ENCODE measurements around the gene MED31. TPM values are rescaled to one million over a fixed set of nuclear protein-coding genes. Genes with fewer than 3 reads are reported as not detected.
"Not testable (repeated sequence)": the region's sequence is repeated elsewhere in the genome, so short reads cannot be mapped to it uniquely, and the experiment has no call there.

The MED31 gene
- total RNA-seq, 1 donor from 2014 or later = not detected

GRCh38 chr17:6695565-6695964 is 44.2 kb upstream of the MED31 start:
- Histone ChIP-seq H3K36me3 (no peaks in the 10 kb centered on the region), H3K9me3 (no peaks in the 10 kb centered on the region), H3K27me3 (no peaks in the 10 kb centered on the region), H3K4me1 (no peaks in the 10 kb centered on the region), H3K4me3 (no peak overlapping the region), H3K27ac (no peak overlapping the region)
- no peak for DNase-seq (ENCODE audit: low spot score in 2 of 2)
- TF ChIP-seq CTCF (IDR thresholded peaks at IDR 0.05) = no peak
- intact Hi-C loops (cut with DNase I) = no loop called here

- H3K27ac ChIP-seq = no peak overlapping the region
- intact Hi-C loops (cut with DNase I) = no loop called here
- no peak for TF ChIP-seq CTCF (IDR thresholded peaks at IDR 0.05)
- no peaks in the 10 kb centered on the region for H3K9me3 ChIP-seq
- H3K27me3 ChIP-seq = no peaks in the 10 kb centered on the region
- no peak for DNase-seq (ENCODE audit: low spot score in 2 of 2)
- no peaks in the 10 kb centered on the region for H3K4me1 ChIP-seq
- no peaks in the 10 kb centered on the region for H3K36me3 ChIP-seq
- H3K4me3 ChIP-seq = no peak overlapping the region
Measured at GRCh38 chr17:6695051-6695450, 43.6 kb upstream of the MED31 start.

GRCh38 chr17:6691958-6692357 is 40.6 kb upstream of the MED31 start:
- H3K4me3 ChIP-seq; H3K36me3 ChIP-seq; H3K27me3 ChIP-seq; H3K27ac ChIP-seq; DNase-seq (ENCODE audit: low spot score in 2 of 2); intact Hi-C loops (cut with DNase I); H3K9me3 ChIP-seq; H3K4me1 ChIP-seq: not testable (repeated sequence)

GRCh38 chr17:6691546-6691945 is 40.1 kb upstream of the MED31 start:
- H3K4me3 ChIP-seq = no peak overlapping the region

GRCh38 chr17:6690641-6691040 is 39.2 kb upstream of the MED31 start:
- Histone ChIP-seq H3K4me3 (no peak overlapping the region), H3K4me1 (no peaks in the 10 kb centered on the region), H3K36me3 (no peaks in the 10 kb centered on the region), H3K27ac (no peak overlapping the region), H3K27me3 (no peaks in the 10 kb centered on the region), H3K9me3 (no peaks in the 10 kb centered on the region)
- DNase-seq (ENCODE audit: low spot score in 2 of 2) = no peak
- TF ChIP-seq CTCF (IDR thresholded peaks at IDR 0.05) = no peak
- intact Hi-C loops (cut with DNase I) = no loop called here

More at GRCh38 chr17:6691546-6691945, 40.1 kb upstream of the MED31 start:
- intact Hi-C loops (cut with DNase I) = no loop called here
- Histone ChIP-seq H3K4me1 (no peaks in the 10 kb centered on the region), H3K36me3 (no peaks in the 10 kb centered on the region), H3K27ac (no peak overlapping the region), H3K27me3 (no peaks in the 10 kb centered on the region), H3K9me3 (no peaks in the 10 kb centered on the region)
- no peak for DNase-seq (ENCODE audit: low spot score in 2 of 2)
- TF ChIP-seq CTCF (IDR thresholded peaks at IDR 0.05) = no peak

GRCh38 chr17:6688944-6689343 is 37.5 kb upstream of the MED31 start:
- Histone ChIP-seq H3K27ac (no peak overlapping the region), H3K9me3 (no peaks in the 10 kb centered on the region), H3K4me3 (no peak overlapping the region), H3K36me3 (no peaks in the 10 kb centered on the region), H3K27me3 (no peaks in the 10 kb centered on the region), H3K4me1 (no peaks in the 10 kb centered on the region)
- intact Hi-C loops (cut with DNase I) = no loop called here
- TF ChIP-seq CTCF (IDR thresholded peaks at IDR 0.05) = no peak
- DNase-seq (ENCODE audit: low spot score in 2 of 2) = no peak
